GM23338 (cell line): Measurements from ENCODE around the gene ZEB2. TPM values are rescaled to one million over a fixed set of nuclear protein-coding genes. Genes with fewer than 3 reads are reported as not detected.

Source experiments
- ATAC-seq: fragments of 200-7000 bp; cut with Tn5 transposase; 3 replicates; pipeline ENCODE4 v1.9.1; 2020
- DNase-seq: peaks from one replicate; pipeline ENCODE4 v3.0.0-alpha.2; 2015; ENCODE audit warnings: low spot score
- H2AFZ ChIP-seq: fragments of 200-600 bp; sonication (generic); 2 replicates; pipeline ENCODE4 v1.8.0; 2016; ENCODE audit warnings: antibody characterized with exemption, mild to moderate bottlenecking, moderate library complexity
- H3F3A ChIP-seq: fragments of 200-600 bp; sonication (generic); replicated peaks from 2 replicates; pipeline ENCODE4 v1.8.0; 2017; ENCODE audit warnings: antibody characterized with exemption, mixed run types, low read depth
- H3K27ac ChIP-seq: fragments of 200-600 bp; sonication (generic); 2 replicates; pipeline ENCODE4 v1.6.1; 2016; ENCODE audit warnings: low read depth
- H3K27me3 ChIP-seq: fragments of 200-600 bp; sonication (generic); 2 replicates; pipeline ENCODE4 v1.8.0; 2016; ENCODE audit warnings: mild to moderate bottlenecking, mixed run types, moderate library complexity; ENCODE audit not compliant: insufficient read depth
- H3K36me3 ChIP-seq: fragments of 200-600 bp; sonication (generic); 2 replicates; pipeline ENCODE4 v1.8.0; 2016; ENCODE audit warnings: mild to moderate bottlenecking; ENCODE audit not compliant: insufficient read depth
- H3K4me1 ChIP-seq: fragments of 200-600 bp; sonication (generic); 2 replicates; pipeline ENCODE4 v1.8.0; 2016; ENCODE audit warnings: mild to moderate bottlenecking, moderate library complexity; ENCODE audit not compliant: insufficient read depth
- H3K4me2 ChIP-seq: fragments of 200-600 bp; sonication (generic); 2 replicates; pipeline ENCODE4 v1.7.1; 2017; ENCODE audit warnings: mixed run types
- H3K4me3 ChIP-seq: fragments of 200-600 bp; sonication (generic); 2 replicates; pipeline ENCODE4 v1.6.1; 2016; ENCODE audit warnings: mixed run types
- H3K79me2 ChIP-seq: fragments of 200-600 bp; sonication (generic); replicated peaks from 2 replicates; pipeline ENCODE4 v1.8.0; 2017; ENCODE audit warnings: mild to moderate bottlenecking; ENCODE audit not compliant: insufficient read depth
- H3K9me2 ChIP-seq: fragments of 200-600 bp; sonication (generic); 2 replicates; pipeline ENCODE4 v1.8.0; 2017; ENCODE audit not compliant: insufficient read depth
- H4K20me1 ChIP-seq: fragments of 200-600 bp; sonication (generic); replicated peaks from 2 replicates; pipeline ENCODE4 v1.8.0; 2017; ENCODE audit warnings: mild to moderate bottlenecking; ENCODE audit not compliant: insufficient read depth
- H3K27ac Mint-ChIP-seq: 2 replicates; pipeline ENCODE4 v1.8.0; 2020; ENCODE audit warnings: inconsistent platforms, mild to moderate bottlenecking, moderate library complexity, mixed read lengths
- H3K27me3 Mint-ChIP-seq: 3 replicates; pipeline ENCODE4 v1.8.0; 2022; ENCODE audit warnings: low read depth, mild to moderate bottlenecking, moderate library complexity, mixed read lengths, inconsistent platforms; ENCODE audit not compliant: insufficient read depth, poor library complexity
- H3K36me3 Mint-ChIP-seq: 3 replicates; pipeline ENCODE4 v1.8.0; 2021; ENCODE audit warnings: low read depth, mild to moderate bottlenecking, inconsistent platforms, moderate library complexity, mixed read lengths
- H3K4me1 Mint-ChIP-seq: 3 replicates; pipeline ENCODE4 v1.8.0; 2020; ENCODE audit warnings: mild to moderate bottlenecking, inconsistent platforms, mixed read lengths
- H3K4me3 Mint-ChIP-seq: 3 replicates; pipeline ENCODE4 v1.8.0; 2021; ENCODE audit warnings: moderate library complexity, mild to moderate bottlenecking, inconsistent platforms, mixed read lengths
- H3K9me3 Mint-ChIP-seq: 3 replicates; pipeline ENCODE4 v1.8.0; 2020; ENCODE audit warnings: moderate library complexity, mild to moderate bottlenecking, inconsistent platforms, mixed read lengths
- CREB1 ChIP-seq: fragments of 250-450 bp; sonication (Bioruptor Pico); IDR thresholded peaks from 2 replicates; pipeline ENCODE4 v1.5.0; 2020; ENCODE audit warnings: low read depth, mild to moderate bottlenecking, moderate library complexity
- CTCF ChIP-seq, 2 experiments: fragments of 200-600 bp in 1 of 2; sonication (generic) in 1 of 2; conservative IDR thresholded peaks; 2 replicates each; pipeline versions ENCODE4 v1.5.1 to v1.6.1; 2016 to 2017; ENCODE audit warnings: antibody characterized with exemption in 2 of 2, low read depth in 2 of 2, mild to moderate bottlenecking in 2 of 2, moderate library complexity in 1 of 2
- ETS1 ChIP-seq: IDR thresholded peaks from 2 replicates; pipeline ENCODE4 v1.6.1; 2016; ENCODE audit warnings: antibody characterized with exemption
- EZH2 ChIP-seq: fragments of 200-600 bp; sonication (generic); IDR thresholded peaks from one replicate; pipeline ENCODE4 v1.8.0; 2017; ENCODE audit warnings: antibody characterized with exemption, mild to moderate bottlenecking, low read depth; ENCODE audit not compliant: unreplicated experiment
- EZH2phosphoT487 ChIP-seq: fragments of 200-600 bp; sonication (generic); IDR thresholded peaks from one replicate; pipeline ENCODE4 v1.8.1; 2018; ENCODE audit warnings: antibody characterized with exemption; ENCODE audit not compliant: unreplicated experiment
- JUNB ChIP-seq: IDR thresholded peaks from one replicate; pipeline ENCODE4 v1.6.1; 2016; ENCODE audit warnings: antibody characterized with exemption; ENCODE audit not compliant: unreplicated experiment
- NANOG ChIP-seq: IDR thresholded peaks from 2 replicates; pipeline ENCODE4 v1.6.1; 2016; ENCODE audit warnings: antibody characterized with exemption, borderline replicate concordance
- POLR2AphosphoS5 ChIP-seq: IDR thresholded peaks from 2 replicates; pipeline ENCODE4 v1.6.1; 2016; ENCODE audit warnings: antibody characterized with exemption, low read depth
- REST ChIP-seq: IDR thresholded peaks from one replicate; pipeline ENCODE4 v1.6.1; 2018; ENCODE audit warnings: antibody characterized with exemption; ENCODE audit not compliant: unreplicated experiment
- STAT1 ChIP-seq: IDR thresholded peaks from one replicate; pipeline ENCODE4 v1.6.1; 2016; ENCODE audit warnings: antibody characterized with exemption; ENCODE audit not compliant: unreplicated experiment
- ZNF114 ChIP-seq: fragments of 250-450 bp; sonication (Bioruptor Pico); IDR thresholded peaks from 2 replicates; pipeline ENCODE4 v1.5.0; 2020; ENCODE audit warnings: mild to moderate bottlenecking, moderate library complexity
- ZNF331 ChIP-seq: fragments of 250-450 bp; sonication (Bioruptor Pico); IDR thresholded peaks from 2 replicates; pipeline ENCODE4 v1.5.0; 2020; ENCODE audit warnings: low read depth, mild to moderate bottlenecking, moderate library complexity
- ZNF462 ChIP-seq: fragments of 250-450 bp; sonication (Bioruptor Pico); IDR thresholded peaks from 2 replicates; pipeline ENCODE4 v1.5.0; 2020; ENCODE audit warnings: mild to moderate bottlenecking, moderate library complexity
- polyA plus RNA-seq: library from polyadenylated mRNA; unstranded; fragments of >200 nt; fragmentation: Nextera tagmentation; extraction: Ambion mirVana; gene quantifications from 2 replicates; pipeline ENCODE4 v1.2.1, GENCODE V29; 2016
- total RNA-seq: library from RNA; depleted of rRNA; stranded (reverse); fragments of >200 nt; shearing (Covaris generic); gene quantifications from 2 replicates; pipeline ENCODE4 v1.2.3, GENCODE V29; 2014

The ZEB2 gene
- total and polyA plus RNA-seq, 2 experiments from 2014 or later = 0.45 TPM; not detected in 1

- no peak overlapping the region for H3K27ac ChIP-seq
- no peak overlapping the region for H3K4me3 ChIP-seq
- peak overlapping the region; percentile 40 for H3K4me2 ChIP-seq
- peaks cover 22% of the 10 kb centered on the region for H3K27me3 Mint-ChIP-seq
- no peaks in the 10 kb centered on the region for H3K79me2 ChIP-seq
- ATAC-seq = peak; percentile 56
- H3K36me3 ChIP-seq = no peaks in the 10 kb centered on the region
- H3K36me3 Mint-ChIP-seq = peaks cover 11% of the 10 kb centered on the region
- H3K4me1 ChIP-seq = peaks cover 42% of the 10 kb centered on the region
- H3K9me2 ChIP-seq = no peaks in the 10 kb centered on the region
- peak; percentile 42 for DNase-seq
- TF ChIP-seq REST (no peak), ZNF114 (CRISPR knock-in tag) (no peak), ETS1 (no peak), EZH2phosphoT487 (no peak), ZNF462 (CRISPR knock-in tag) (peak; percentile 60; the same call in 1 of the 2 replicates), CTCF (conservative IDR thresholded peaks at IDR 0.05; ENCODE audit: low read depth in 2 of 2) (no peak), POLR2AphosphoS5 (0 out of 2 replicates have a peak, but pooled peaks have one; percentile 20), STAT1 (no peak), JUNB (no peak), ZNF331 (CRISPR knock-in tag) (no peak), CREB1 (no peak), NANOG (peak; percentile 67; the same call in 1 of the 2 replicates), EZH2 (no peak)
- H3F3A ChIP-seq = no peaks in the 10 kb centered on the region
- H3K9me3 Mint-ChIP-seq = peaks cover 7% of the 10 kb centered on the region; the same call in 2 of the 3 replicates
- peaks cover 40% of the 10 kb centered on the region for H3K27me3 ChIP-seq
- no peak overlapping the region for H3K27ac Mint-ChIP-seq
- H4K20me1 ChIP-seq = no peaks in the 10 kb centered on the region
- no peak overlapping the region for H2AFZ ChIP-seq
- H3K4me1 Mint-ChIP-seq = peaks cover 71% of the 10 kb centered on the region
- H3K4me3 Mint-ChIP-seq = peak overlapping the region; percentile 28; the same call in 2 of the 3 replicates
Measured at GRCh38 chr2:144445196-144445595, 74.7 kb downstream of the ZEB2 start.
